A549 (cell line): ENCODE data around the gene CPTP. TPM values are rescaled to one million over a fixed set of nuclear protein-coding genes. Genes with fewer than 3 reads are reported as not detected.

Experiments
- ATAC-seq, 2 experiments: fragments of 200-7000 bp in 1 of 2; fragments of >200 bp in 1 of 2; cut with Nextera tagmentation in 1 of 2; cut with Tn5 transposase in 1 of 2; 3 replicates each; pipeline versions ENCODE4 v1.8.0 to v1.9.1; 2018 to 2020; ENCODE audit warnings: mild to moderate bottlenecking in 1 of 2, moderate library complexity in 1 of 2
- CTCF ChIA-PET: fragments of 300-600 bp; sonication (Branson Sonifier 250); formaldehyde crosslinking; extraction: SDS; loops from one replicate; lab custom pipeline; 2021; ENCODE audit warnings: antibody characterized with exemption, inconsistent platforms; lab: Yijun Ruan, JAX
- POLR2A ChIA-PET: fragments of 350-600 bp; formaldehyde crosslinking; extraction: SDS; loops from one replicate; lab custom pipeline; 2021; ENCODE audit warnings: antibody characterized with exemption, inconsistent platforms; lab: Yijun Ruan, JAX
- DNase-seq, 2 experiments: peaks; one replicate each; pipeline versions ENCODE4 v3.0.0 to v3.0.0-alpha.2; 2011 to 2016; ENCODE audit warnings: low read depth in 1 of 2, low spot score in 1 of 2
- FAIRE-seq: peaks from 2 replicates; lab custom pipeline; 2011; peaks lifted over from hg19 to GRCh38; lab: Jason Lieb, UNC
- H3K27ac ChIP-seq, 2 experiments: fragments of >200 bp; sonication (Bioruptor Twin); formaldehyde crosslinking; 3 replicates each; pipeline ENCODE4 v1.5.1; 2016 to 2017
- H3K4me1 ChIP-seq: fragments of >200 bp; sonication (Bioruptor Twin); formaldehyde crosslinking; 3 replicates; pipeline ENCODE4 v1.6.1; 2016
- H3K4me2 ChIP-seq: fragments of >200 bp; sonication (Bioruptor Twin); formaldehyde crosslinking; 3 replicates; pipeline ENCODE4 v1.6.1; 2016
- H3K4me3 ChIP-seq: fragments of >200 bp; sonication (Bioruptor Twin); formaldehyde crosslinking; 3 replicates; pipeline ENCODE4 v1.5.1; 2016
- H3K9me3 ChIP-seq: fragments of >200 bp; sonication (Bioruptor Twin); formaldehyde crosslinking; 3 replicates; pipeline ENCODE4 v1.6.1; 2016
- CBX2 ChIP-seq: fragments of 200-600 bp; sonication (generic); IDR thresholded peaks from 2 replicates; pipeline ENCODE4 v1.6.1; 2016; ENCODE audit warnings: low read depth, mild to moderate bottlenecking, borderline replicate concordance
- CEBPB ChIP-seq, 2 experiments: fragments of >200 bp in 1 of 2; sonication (Bioruptor Twin) in 1 of 2; formaldehyde crosslinking in 1 of 2; IDR thresholded peaks; 2 replicates each; pipeline ENCODE4 v1.6.1; 2012 to 2016
- CHD2 ChIP-seq: fragments of 150-350 bp; IDR thresholded peaks from 2 replicates; pipeline ENCODE4 v1.6.1; 2014; ENCODE audit warnings: low read length; ENCODE audit not compliant: partially characterized antibody
- EHF ChIP-seq: fragments of 250-450 bp; sonication (Bioruptor Pico); IDR thresholded peaks from 2 replicates; pipeline ENCODE4 v1.5.0; 2020; ENCODE audit warnings: mild to moderate bottlenecking
- ESRRA ChIP-seq: fragments of 150-350 bp; IDR thresholded peaks from 2 replicates; pipeline ENCODE4 v1.6.1; 2014; ENCODE audit warnings: mild to moderate bottlenecking, low read length, borderline replicate concordance
- FOSB ChIP-seq: fragments of 250-450 bp; sonication (Bioruptor Pico); IDR thresholded peaks from 2 replicates; pipeline ENCODE4 v1.5.0; 2020; ENCODE audit warnings: mild to moderate bottlenecking, moderate library complexity
- FOXS1 ChIP-seq: fragments of 250-450 bp; sonication (Bioruptor Pico); IDR thresholded peaks from 2 replicates; pipeline ENCODE4 v1.5.0; 2020; ENCODE audit warnings: mild to moderate bottlenecking, moderate library complexity
- HDAC2 ChIP-seq: fragments of 200-600 bp; sonication (generic); IDR thresholded peaks from 2 replicates; pipeline ENCODE4 v1.6.1; 2016
- HEYL ChIP-seq: fragments of 250-450 bp; sonication (Bioruptor Pico); IDR thresholded peaks from 2 replicates; pipeline ENCODE4 v1.8.0; 2021; ENCODE audit warnings: mild to moderate bottlenecking, moderate library complexity
- HOXA7 ChIP-seq: fragments of 250-450 bp; sonication (Bioruptor Pico); IDR thresholded peaks from 2 replicates; pipeline ENCODE4 v1.5.0; 2020; ENCODE audit warnings: mild to moderate bottlenecking, moderate library complexity
- JUN ChIP-seq, 2 experiments: fragments of >200 bp; sonication (Bioruptor Twin); formaldehyde crosslinking; IDR thresholded peaks; 2 replicates in 1 of 2; 3 replicates in 1 of 2; pipeline ENCODE4 v1.6.1; 2016 to 2017
- KDM1A ChIP-seq: fragments of 200-600 bp; sonication (generic); IDR thresholded peaks from 2 replicates; pipeline ENCODE4 v1.6.1; 2016; ENCODE audit warnings: low read depth, mild to moderate bottlenecking
- KDM5A ChIP-seq: fragments of 200-600 bp; sonication (generic); IDR thresholded peaks from 2 replicates; pipeline ENCODE4 v1.6.1; 2016; ENCODE audit warnings: antibody characterized with exemption, mild to moderate bottlenecking
- MAZ ChIP-seq: fragments of 150-350 bp; IDR thresholded peaks from 2 replicates; pipeline ENCODE4 v1.6.1; 2014; ENCODE audit warnings: antibody characterized with exemption, low read depth, low read length, borderline replicate concordance
- NFE2L2 ChIP-seq: fragments of 150-350 bp; conservative IDR thresholded peaks from 2 replicates; pipeline ENCODE4 v1.6.1; 2014; ENCODE audit warnings: low read length
- NR3C1 ChIP-seq: fragments of >200 bp; sonication (Bioruptor Twin); formaldehyde crosslinking; IDR thresholded peaks from 3 replicates; pipeline ENCODE4 v1.6.1; 2017
- POLR2AphosphoS2 ChIP-seq: conservative IDR thresholded peaks from 2 replicates; pipeline ENCODE4 v1.6.1; 2012; ENCODE audit warnings: low read length, improper control_type of control experiment, inconsistent platforms
- RCOR1 ChIP-seq: fragments of 150-350 bp; IDR thresholded peaks from 2 replicates; pipeline ENCODE4 v1.6.1; 2014; ENCODE audit warnings: antibody characterized with exemption, low read length, low read depth
- SMC3 ChIP-seq: fragments of >200 bp; sonication (Bioruptor Twin); formaldehyde crosslinking; IDR thresholded peaks from 3 replicates; pipeline ENCODE4 v1.6.1; 2018; ENCODE audit warnings: inconsistent platforms
- SREBF2 ChIP-seq: fragments of 450-650 bp; IDR thresholded peaks from 2 replicates; pipeline ENCODE4 v1.6.1; 2014; ENCODE audit warnings: mild to moderate bottlenecking, moderate library complexity
- TFCP2L1 ChIP-seq: fragments of 250-450 bp; sonication (Bioruptor Pico); IDR thresholded peaks from 2 replicates; pipeline ENCODE4 v1.5.0; 2021; ENCODE audit warnings: mild to moderate bottlenecking
- ZNF302 ChIP-seq: fragments of 250-450 bp; sonication (Bioruptor Pico); IDR thresholded peaks from 2 replicates; pipeline ENCODE4 v1.9.0; 2021; ENCODE audit warnings: inconsistent platforms, mild to moderate bottlenecking, moderate library complexity
- WGBS: methylation state at CpG from one replicate; pipeline ENCODE4 v1.1.6; 2017; ENCODE audit errors: missing lambda C conversion rate; 5-methylcytosine and 5-hydroxymethylcytosine counted together
- polyA plus RNA-seq, 4 experiments: library from polyadenylated mRNA; depleted of rRNA in 3 of 4; stranded (reverse); fragments of >200 nt; fragmentation: RNase III in 1 of 4; extraction: RNeasy Plus Mini Kit Qiagen cat#74134 plus additional on column Dnase treatment in 1 of 4; gene quantifications; 2 replicates in 3 of 4; 3 replicates in 1 of 4; pipeline ENCODE4 v1.2.3, GENCODE V29; 2011 to 2017
- TF ChIP-seq, protein P1 (sequence below): IDR thresholded peaks from 2 replicates; pipeline ENCODE4 v1.6.1; 2012
- TF ChIP-seq, protein P2 (sequence below): fragments of >200 bp; sonication (Bioruptor Twin); formaldehyde crosslinking; IDR thresholded peaks from 3 replicates; pipeline ENCODE4 v1.6.1; 2016
- TF ChIP-seq, protein P3 (sequence below): fragments of 250-450 bp; sonication (Bioruptor Pico); IDR thresholded peaks from 2 replicates; pipeline ENCODE4 v1.5.0; 2020; ENCODE audit warnings: low read depth, mild to moderate bottlenecking, moderate library complexity
- TF ChIP-seq, protein P4 (sequence below): fragments of >200 bp; sonication (Bioruptor Twin); formaldehyde crosslinking; IDR thresholded peaks from 3 replicates; pipeline ENCODE4 v1.5.1; 2016
- TF ChIP-seq, protein P5 (sequence below): fragments of 250-450 bp; sonication (Bioruptor Pico); IDR thresholded peaks from 2 replicates; pipeline ENCODE4 v1.5.0; 2021; ENCODE audit warnings: mild to moderate bottlenecking, moderate library complexity, borderline replicate concordance
- TF ChIP-seq, protein P6 (sequence below): fragments of >200 bp; sonication (Bioruptor Twin); formaldehyde crosslinking; IDR thresholded peaks from 2 replicates; pipeline ENCODE4 v1.6.1; 2016
- TF ChIP-seq, protein P7 (sequence below): IDR thresholded peaks from 2 replicates; pipeline ENCODE4 v1.6.1; 2012; ENCODE audit warnings: low read depth, borderline replicate concordance

CPTP gene
- polyA plus RNA-seq, 2 of the 4 experiments (the other 2 are of a cell fraction): 4.3 to 11.9 TPM

DNA sequence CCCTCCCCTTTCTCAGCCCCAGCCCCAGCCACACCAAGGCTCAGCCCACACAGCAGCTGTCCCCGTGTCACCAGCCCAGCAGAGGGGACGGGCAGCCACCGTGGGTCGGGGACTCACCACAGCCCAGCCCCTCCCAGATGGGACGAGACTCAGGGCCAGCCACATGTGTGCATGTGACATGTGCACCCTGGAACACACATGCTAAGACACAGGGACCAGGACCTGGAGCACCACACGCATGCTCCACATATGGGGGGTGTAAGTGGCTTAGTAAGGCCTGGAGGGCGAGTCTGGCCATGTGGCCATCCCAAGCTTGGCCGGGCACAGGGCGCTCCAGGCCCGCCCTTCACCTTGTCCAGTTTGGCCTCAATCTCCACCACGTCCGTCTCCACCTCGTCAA is 20.9 kb upstream of the CPTP start:
- Histone ChIP-seq H3K27ac (peak overlapping the region in 1 of 2 experiments; percentile 95; a peak in 3 of 6 replicates), H3K4me2 (no peak overlapping the region), H3K9me3 (no peaks in the 10 kb centered on the region), H3K4me3 (no peak overlapping the region), H3K4me1 (peaks cover 33% of the 10 kb centered on the region)
- FAIRE-seq: no peak
- ATAC-seq: no peak
- POLR2A ChIA-PET: no interaction called here
- 91% methylated on average over 5 of the region's 13 CpGs for WGBS
- no peak for DNase-seq
- CTCF ChIA-PET: interaction anchor here (0.6 to 1.4 kb wide), 2 partner anchors 12 to 182 kb away, joined by 3 to 4 read pairs; no protein-coding TSS in a partner anchor
- TF ChIP-seq JUN (IDR thresholded peaks at IDR 0.05) (no peak), FOXS1 (CRISPR knock-in tag) (no peak), HDAC2 (no peak), POLR2AphosphoS2 (no peak), SREBF2 (no peak), NR3C1 (no peak), CBX2 (no peak), TFCP2L1 (no peak), HOXA7 (no peak), EHF (CRISPR knock-in tag) (no peak)
- TF ChIP-seq, protein P1, sequence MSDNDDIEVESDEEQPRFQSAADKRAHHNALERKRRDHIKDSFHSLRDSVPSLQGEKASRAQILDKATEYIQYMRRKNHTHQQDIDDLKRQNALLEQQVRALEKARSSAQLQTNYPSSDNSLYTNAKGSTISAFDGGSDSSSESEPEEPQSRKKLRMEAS: no peak
- TF ChIP-seq, protein P2, sequence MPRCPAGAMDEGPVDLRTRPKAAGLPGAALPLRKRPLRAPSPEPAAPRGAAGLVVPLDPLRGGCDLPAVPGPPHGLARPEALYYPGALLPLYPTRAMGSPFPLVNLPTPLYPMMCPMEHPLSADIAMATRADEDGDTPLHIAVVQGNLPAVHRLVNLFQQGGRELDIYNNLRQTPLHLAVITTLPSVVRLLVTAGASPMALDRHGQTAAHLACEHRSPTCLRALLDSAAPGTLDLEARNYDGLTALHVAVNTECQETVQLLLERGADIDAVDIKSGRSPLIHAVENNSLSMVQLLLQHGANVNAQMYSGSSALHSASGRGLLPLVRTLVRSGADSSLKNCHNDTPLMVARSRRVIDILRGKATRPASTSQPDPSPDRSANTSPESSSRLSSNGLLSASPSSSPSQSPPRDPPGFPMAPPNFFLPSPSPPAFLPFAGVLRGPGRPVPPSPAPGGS: no peak

DNA sequence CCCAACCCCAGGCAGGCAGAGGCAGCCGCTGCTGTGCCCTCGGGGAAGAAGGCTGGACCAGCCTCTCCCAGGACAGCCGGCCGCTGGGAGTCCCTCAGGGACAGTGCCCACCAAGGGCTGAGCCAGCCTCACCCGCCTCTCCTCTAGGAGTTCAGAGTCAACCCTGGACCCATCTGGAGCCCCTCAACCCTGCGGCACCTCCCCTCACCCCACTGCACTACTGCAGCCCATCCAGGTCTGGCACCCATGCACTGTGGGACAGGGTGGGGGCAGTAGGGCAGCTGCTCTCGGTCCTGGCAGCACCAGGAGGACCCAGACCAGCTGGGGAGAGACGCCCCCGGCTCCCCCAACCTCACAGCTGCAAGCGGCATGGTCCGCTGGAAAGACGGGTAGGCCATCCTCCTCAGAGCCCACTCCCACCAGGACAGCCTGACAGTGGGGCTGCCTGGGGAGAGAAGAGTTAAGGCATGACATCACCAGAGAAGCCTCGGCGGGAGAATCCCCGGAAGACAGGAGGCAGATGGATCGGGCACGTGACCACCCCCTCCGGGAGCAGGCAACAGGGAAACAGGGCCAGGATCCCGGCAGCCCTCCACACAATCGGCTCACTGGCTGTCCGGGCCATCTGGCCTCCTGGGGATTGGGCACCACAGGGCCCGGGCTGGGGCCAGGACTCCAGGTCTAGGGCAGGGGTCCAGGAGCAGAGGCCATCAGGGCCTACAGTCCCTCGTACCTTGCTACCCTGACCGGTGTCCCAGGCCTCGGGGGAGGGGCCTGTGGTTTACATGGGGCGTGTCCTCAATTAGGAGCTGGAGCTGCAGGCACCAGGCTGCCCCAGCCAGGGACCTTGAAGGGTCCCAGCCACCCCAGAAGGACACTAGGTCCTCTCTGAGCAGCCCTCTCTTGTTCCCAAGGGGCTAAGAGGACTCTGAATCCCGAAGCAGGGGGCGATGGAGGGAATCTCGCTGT is 20.0 kb upstream of the CPTP start:
- ATAC-seq (peak; percentile 0 to 21; a peak in 3 of 6 replicates), DNase-seq (peak in 1 of 2 experiments; percentile 64), FAIRE-seq (no peak)
- Histone ChIP-seq H3K27ac (peak overlapping the region; percentile 87 to 95), H3K4me2 (peak overlapping the region; percentile 91), H3K4me3 (peak overlapping the region; percentile 29; the same call in 2 of the 3 replicates), H3K4me1 (peaks cover 37% of the 10 kb centered on the region), H3K9me3 (no peaks in the 10 kb centered on the region)
- CTCF ChIA-PET: interaction anchor here (0.9 to 1.6 kb wide), 10 partner anchors 9 to 324 kb away, joined by 3 to 7 read pairs (median 3); no protein-coding TSS in a partner anchor
- WGBS: 22% methylated on average over 11 of the region's 29 CpGs
- POLR2A ChIA-PET: no interaction called here
- TF ChIP-seq, protein P3, sequence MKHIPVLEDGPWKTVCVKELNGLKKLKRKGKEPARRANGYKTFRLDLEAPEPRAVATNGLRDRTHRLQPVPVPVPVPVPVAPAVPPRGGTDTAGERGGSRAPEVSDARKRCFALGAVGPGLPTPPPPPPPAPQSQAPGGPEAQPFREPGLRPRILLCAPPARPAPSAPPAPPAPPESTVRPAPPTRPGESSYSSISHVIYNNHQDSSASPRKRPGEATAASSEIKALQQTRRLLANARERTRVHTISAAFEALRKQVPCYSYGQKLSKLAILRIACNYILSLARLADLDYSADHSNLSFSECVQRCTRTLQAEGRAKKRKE (CRISPR knock-in tag): no peak
- TF ChIP-seq CHD2 (no peak), KDM1A (no peak), KDM5A (no peak), MAZ (no peak), HEYL (no peak), ZNF302 (0 out of 2 replicates have a peak, but pooled peaks have one; percentile 28), ESRRA (no peak), FOXS1 (CRISPR knock-in tag) (no peak), FOSB (CRISPR knock-in tag) (no peak), SMC3 (no peak), CEBPB (IDR thresholded peaks at IDR 0.05) (no peak), RCOR1 (no peak), NFE2L2 (no peak), SREBF2 (no peak)
- TF ChIP-seq, protein P4, sequence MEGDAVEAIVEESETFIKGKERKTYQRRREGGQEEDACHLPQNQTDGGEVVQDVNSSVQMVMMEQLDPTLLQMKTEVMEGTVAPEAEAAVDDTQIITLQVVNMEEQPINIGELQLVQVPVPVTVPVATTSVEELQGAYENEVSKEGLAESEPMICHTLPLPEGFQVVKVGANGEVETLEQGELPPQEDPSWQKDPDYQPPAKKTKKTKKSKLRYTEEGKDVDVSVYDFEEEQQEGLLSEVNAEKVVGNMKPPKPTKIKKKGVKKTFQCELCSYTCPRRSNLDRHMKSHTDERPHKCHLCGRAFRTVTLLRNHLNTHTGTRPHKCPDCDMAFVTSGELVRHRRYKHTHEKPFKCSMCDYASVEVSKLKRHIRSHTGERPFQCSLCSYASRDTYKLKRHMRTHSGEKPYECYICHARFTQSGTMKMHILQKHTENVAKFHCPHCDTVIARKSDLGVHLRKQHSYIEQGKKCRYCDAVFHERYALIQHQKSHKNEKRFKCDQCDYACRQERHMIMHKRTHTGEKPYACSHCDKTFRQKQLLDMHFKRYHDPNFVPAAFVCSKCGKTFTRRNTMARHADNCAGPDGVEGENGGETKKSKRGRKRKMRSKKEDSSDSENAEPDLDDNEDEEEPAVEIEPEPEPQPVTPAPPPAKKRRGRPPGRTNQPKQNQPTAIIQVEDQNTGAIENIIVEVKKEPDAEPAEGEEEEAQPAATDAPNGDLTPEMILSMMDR: no peak
- TF ChIP-seq, protein P5, sequence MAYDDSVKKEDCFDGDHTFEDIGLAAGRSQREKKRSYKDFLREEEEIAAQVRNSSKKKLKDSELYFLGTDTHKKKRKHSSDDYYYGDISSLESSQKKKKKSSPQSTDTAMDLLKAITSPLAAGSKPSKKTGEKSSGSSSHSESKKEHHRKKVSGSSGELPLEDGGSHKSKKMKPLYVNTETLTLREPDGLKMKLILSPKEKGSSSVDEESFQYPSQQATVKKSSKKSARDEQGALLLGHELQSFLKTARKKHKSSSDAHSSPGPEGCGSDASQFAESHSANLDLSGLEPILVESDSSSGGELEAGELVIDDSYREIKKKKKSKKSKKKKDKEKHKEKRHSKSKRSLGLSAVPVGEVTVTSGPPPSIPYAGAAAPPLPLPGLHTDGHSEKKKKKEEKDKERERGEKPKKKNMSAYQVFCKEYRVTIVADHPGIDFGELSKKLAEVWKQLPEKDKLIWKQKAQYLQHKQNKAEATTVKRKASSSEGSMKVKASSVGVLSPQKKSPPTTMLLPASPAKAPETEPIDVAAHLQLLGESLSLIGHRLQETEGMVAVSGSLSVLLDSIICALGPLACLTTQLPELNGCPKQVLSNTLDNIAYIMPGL (CRISPR knock-in tag): no peak
- TF ChIP-seq, protein P6, sequence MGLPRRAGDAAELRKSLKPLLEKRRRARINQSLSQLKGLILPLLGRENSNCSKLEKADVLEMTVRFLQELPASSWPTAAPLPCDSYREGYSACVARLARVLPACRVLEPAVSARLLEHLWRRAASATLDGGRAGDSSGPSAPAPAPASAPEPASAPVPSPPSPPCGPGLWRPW: no peak
- TF ChIP-seq, protein P7, sequence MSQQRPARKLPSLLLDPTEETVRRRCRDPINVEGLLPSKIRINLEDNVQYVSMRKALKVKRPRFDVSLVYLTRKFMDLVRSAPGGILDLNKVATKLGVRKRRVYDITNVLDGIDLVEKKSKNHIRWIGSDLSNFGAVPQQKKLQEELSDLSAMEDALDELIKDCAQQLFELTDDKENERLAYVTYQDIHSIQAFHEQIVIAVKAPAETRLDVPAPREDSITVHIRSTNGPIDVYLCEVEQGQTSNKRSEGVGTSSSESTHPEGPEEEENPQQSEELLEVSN: peak; percentile 92
